Purkinje cell (primary cell): ENCODE measurements around the gene SASS6. TPM values are rescaled to one million over a fixed set of nuclear protein-coding genes. Genes with fewer than 3 reads are reported as not detected.

Experiments
- polyA plus RNA-seq: library from polyadenylated mRNA; unstranded; fragments of >200 nt; fragmentation: Nextera tagmentation; gene quantifications from 2 replicates; pipeline ENCODE4 v1.2.1, GENCODE V29; 2014

Gene SASS6, protein sequence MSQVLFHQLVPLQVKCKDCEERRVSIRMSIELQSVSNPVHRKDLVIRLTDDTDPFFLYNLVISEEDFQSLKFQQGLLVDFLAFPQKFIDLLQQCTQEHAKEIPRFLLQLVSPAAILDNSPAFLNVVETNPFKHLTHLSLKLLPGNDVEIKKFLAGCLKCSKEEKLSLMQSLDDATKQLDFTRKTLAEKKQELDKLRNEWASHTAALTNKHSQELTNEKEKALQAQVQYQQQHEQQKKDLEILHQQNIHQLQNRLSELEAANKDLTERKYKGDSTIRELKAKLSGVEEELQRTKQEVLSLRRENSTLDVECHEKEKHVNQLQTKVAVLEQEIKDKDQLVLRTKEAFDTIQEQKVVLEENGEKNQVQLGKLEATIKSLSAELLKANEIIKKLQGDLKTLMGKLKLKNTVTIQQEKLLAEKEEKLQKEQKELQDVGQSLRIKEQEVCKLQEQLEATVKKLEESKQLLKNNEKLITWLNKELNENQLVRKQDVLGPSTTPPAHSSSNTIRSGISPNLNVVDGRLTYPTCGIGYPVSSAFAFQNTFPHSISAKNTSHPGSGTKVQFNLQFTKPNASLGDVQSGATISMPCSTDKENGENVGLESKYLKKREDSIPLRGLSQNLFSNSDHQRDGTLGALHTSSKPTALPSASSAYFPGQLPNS
- 5.8 and 6.6 TPM in 2 replicates for polyA plus RNA-seq

DNA sequence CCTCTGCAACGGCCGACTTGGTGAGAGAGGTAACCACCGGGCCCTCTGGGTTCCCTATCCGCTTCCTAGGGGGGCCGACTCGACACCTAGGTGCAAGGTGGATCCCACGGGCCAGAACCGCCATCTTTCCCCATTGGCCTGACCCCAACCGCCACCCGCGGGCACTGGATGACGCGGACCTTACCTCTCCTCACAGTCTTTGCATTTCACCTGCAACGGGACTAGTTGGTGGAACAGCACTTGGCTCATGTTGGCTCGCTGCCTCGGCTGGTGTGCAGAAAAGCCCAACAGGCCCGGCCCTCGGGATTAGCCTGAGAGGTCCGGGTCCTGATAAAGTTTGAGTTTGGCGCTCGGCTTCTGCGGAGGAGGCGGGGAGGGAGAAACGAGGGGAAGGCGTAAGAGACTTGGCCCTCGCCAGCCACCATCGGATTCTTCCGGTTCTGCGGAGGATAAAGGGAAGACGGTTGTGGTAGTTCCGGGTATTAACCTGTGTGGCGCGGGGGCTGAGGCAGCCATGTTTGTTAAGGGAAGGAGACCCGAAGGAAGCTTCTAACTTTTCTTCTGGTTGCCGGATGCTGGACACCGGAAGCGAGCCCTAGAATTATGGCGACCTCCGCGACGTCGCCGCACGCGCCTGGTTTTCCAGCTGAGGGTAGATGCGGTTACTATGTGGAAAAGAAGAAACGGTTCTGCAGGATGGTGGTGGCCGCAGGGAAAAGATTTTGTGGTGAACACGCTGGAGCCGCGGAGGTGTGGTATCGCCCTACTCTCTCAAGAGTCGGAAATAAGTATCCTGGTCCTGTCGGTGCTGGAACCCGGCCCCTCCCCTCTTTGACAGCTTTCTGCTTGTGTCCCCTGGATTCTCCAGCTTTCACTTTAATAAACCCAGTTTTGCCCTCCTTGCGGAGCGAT, at the start of gene SASS6, which contains the start of gene TRMT13:
Gene SASS6 (minus strand): TSS at position 365 of the 912 bp plus-strand sequence. CDS start 116 bp downstream, at position 249.
Gene TRMT13 (plus strand): TSS at position 598 of the 912 bp plus-strand sequence. CDS start 6 bp downstream, at position 604.

DNA sequence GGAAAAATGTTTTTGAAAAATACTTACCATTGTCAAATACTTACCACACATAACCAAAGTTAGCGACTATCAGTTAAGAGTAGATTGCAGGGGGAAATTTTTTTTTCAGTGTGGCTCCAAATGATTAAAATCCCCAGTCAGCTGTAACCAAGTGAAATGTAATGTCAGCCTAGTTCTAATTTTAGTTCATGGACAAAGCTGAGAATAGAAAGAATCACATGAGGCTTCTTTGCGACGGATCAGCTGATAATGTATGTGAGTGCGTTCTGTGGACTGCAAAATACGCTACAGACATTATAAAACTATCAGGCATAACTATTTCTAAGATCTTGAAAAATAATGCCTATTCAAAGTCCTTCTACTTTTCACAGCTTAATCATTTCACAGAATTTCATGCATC, 45.4 kb upstream of the SASS6 start, which contains the start of gene LRRC39:
Gene LRRC39 (minus strand): TSS at position 166 of the 400 bp plus-strand sequence. CDS start 9,740 bp downstream, outside the sequence.

Other genes with a start within 250 kb of the SASS6 start
- 26.2 and 30.4 TPM in 2 replicates for gene SLC35A3, start 162.9 kb downstream of the SASS6 start, polyA plus RNA-seq
- 12.9 and 13.7 TPM in 2 replicates for gene TRMT13, start 233 bp upstream of the SASS6 start, polyA plus RNA-seq
- gene LRRC39, start 45.3 kb upstream of the SASS6 start, polyA plus RNA-seq = 2.4 and 4.7 TPM in 2 replicates
- 6.3 and 7.9 TPM in 2 replicates for gene DBT, start 116.9 kb upstream of the SASS6 start, polyA plus RNA-seq
- 57.3 and 70.8 TPM in 2 replicates for gene RTCA, start 133.3 kb upstream of the SASS6 start, polyA plus RNA-seq
- 0.83 and 4.2 TPM in 2 replicates for gene CDC14A, start 219.6 kb upstream of the SASS6 start, polyA plus RNA-seq